Jurkat, Clone E6-1 (cell line): ENCODE data around the gene ZBED1.
A peak's percentile ranks its signal among the peaks of the same experiment; 100 is the strongest.

Source experiments
- DNase-seq: peaks from one replicate; pipeline ENCODE4 v3.0.0-alpha.2; 2011; ENCODE audit warnings: low read depth, low spot score
- H3K4me3 ChIP-seq: 2 replicates; pipeline ENCODE4 v1.5.1; 2011; ENCODE audit warnings: mild to moderate bottlenecking, low read length, control low read depth, moderate library complexity

Gene ZBED1

GRCh38 chrX:2501559-2502102, 855 bp upstream of the ZBED1 start:
- DNase-seq = no peak
- H3K4me3 ChIP-seq = no peak overlapping the region

- no peak for DNase-seq
- peak overlapping the region; percentile 59 for H3K4me3 ChIP-seq
These were observed 529 bp downstream of the ZBED1 start for GRCh38 chrX:2500091-2500802.

- no peak for DNase-seq
- peak overlapping the region; percentile 59 for H3K4me3 ChIP-seq
These were observed 1.3 kb downstream of the ZBED1 start for GRCh38 chrX:2499507-2499906.

- no peak for DNase-seq
- no peak overlapping the region for H3K4me3 ChIP-seq
These were observed 1.9 kb downstream of the ZBED1 start for GRCh38 chrX:2498781-2499302.

- H3K4me3 ChIP-seq = no peak overlapping the region
- no peak for DNase-seq
These were observed 2.6 kb downstream of the ZBED1 start for GRCh38 chrX:2497961-2498780.

- no peak for DNase-seq
- no peak overlapping the region for H3K4me3 ChIP-seq
These were observed 5.2 kb downstream of the ZBED1 start for GRCh38 chrX:2495595-2495994.

- no peak overlapping the region for H3K4me3 ChIP-seq
These were observed 8.1 kb downstream of the ZBED1 start for GRCh38 chrX:2492531-2493218.

GRCh38 chrX:2490634-2491033, 10.1 kb downstream of the ZBED1 start:
- no peak overlapping the region for H3K4me3 ChIP-seq
- DNase-seq = no peak

More at GRCh38 chrX:2492531-2493218, 8.1 kb downstream of the ZBED1 start:
- no peak for DNase-seq

- no peak overlapping the region for H3K4me3 ChIP-seq
- DNase-seq = no peak
These were observed 11.0 kb downstream of the ZBED1 start for GRCh38 chrX:2489446-2490445.

- no peak overlapping the region for H3K4me3 ChIP-seq
- DNase-seq = no peak
These were observed 12.0 kb downstream of the ZBED1 start for GRCh38 chrX:2488621-2489285.

- H3K4me3 ChIP-seq = no peak overlapping the region
- DNase-seq = no peak
These were observed 13.4 kb downstream of the ZBED1 start for GRCh38 chrX:2487366-2487765.

GRCh38 chrX:2486476-2487133, 14.2 kb downstream of the ZBED1 start:
- DNase-seq = no peak
- no peak overlapping the region for H3K4me3 ChIP-seq

GRCh38 chrX:2485789-2486345, 14.9 kb downstream of the ZBED1 start:
- no peak for DNase-seq
- no peak overlapping the region for H3K4me3 ChIP-seq

- no peak overlapping the region for H3K4me3 ChIP-seq
- no peak for DNase-seq
These were observed 15.8 kb downstream of the ZBED1 start for GRCh38 chrX:2484721-2485648.

- no peak overlapping the region for H3K4me3 ChIP-seq
- no peak for DNase-seq
These were observed 16.5 kb downstream of the ZBED1 start for GRCh38 chrX:2484256-2484655.

- DNase-seq = no peak
- no peak overlapping the region for H3K4me3 ChIP-seq
These were observed 17.2 kb downstream of the ZBED1 start for GRCh38 chrX:2483398-2484060.
